PC-9 (cell line): ENCODE measurements around the gene CDC123.

ENCODE experiments used
- EZH2 ChIP-seq: fragments of 200-600 bp; sonication (generic); IDR thresholded peaks from 2 replicates; pipeline ENCODE4 v1.8.0; 2017; ENCODE audit warnings: antibody characterized with exemption, low read depth
- TF ChIP-seq, protein P1 (sequence below): fragments of 200-600 bp; sonication (generic); conservative IDR thresholded peaks from 2 replicates; pipeline ENCODE4 v1.6.1; 2017; ENCODE audit warnings: mixed run types, antibody characterized with exemption, mild to moderate bottlenecking, moderate library complexity

DNA sequence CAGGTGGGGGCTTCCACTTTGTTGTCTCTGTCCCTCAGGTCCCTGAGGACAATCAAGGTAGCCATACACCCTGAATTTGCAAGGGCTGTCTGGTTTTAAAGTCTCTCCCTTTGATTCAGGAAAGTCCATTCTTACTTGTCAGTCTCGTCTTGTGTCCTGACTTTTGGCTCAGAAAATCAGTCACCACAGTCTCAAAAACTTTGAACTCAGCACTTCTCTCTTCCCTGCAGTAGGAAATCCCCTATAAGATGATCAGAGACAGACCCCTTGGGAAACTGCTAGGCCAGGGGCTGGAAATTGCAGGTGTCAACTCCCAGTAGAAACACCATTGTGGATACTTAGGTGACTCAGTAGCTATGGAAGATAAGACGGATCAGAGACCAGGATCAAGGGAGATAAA lies 73.1 kb downstream of the CDC123 start:
- TF ChIP-seq, protein P1, sequence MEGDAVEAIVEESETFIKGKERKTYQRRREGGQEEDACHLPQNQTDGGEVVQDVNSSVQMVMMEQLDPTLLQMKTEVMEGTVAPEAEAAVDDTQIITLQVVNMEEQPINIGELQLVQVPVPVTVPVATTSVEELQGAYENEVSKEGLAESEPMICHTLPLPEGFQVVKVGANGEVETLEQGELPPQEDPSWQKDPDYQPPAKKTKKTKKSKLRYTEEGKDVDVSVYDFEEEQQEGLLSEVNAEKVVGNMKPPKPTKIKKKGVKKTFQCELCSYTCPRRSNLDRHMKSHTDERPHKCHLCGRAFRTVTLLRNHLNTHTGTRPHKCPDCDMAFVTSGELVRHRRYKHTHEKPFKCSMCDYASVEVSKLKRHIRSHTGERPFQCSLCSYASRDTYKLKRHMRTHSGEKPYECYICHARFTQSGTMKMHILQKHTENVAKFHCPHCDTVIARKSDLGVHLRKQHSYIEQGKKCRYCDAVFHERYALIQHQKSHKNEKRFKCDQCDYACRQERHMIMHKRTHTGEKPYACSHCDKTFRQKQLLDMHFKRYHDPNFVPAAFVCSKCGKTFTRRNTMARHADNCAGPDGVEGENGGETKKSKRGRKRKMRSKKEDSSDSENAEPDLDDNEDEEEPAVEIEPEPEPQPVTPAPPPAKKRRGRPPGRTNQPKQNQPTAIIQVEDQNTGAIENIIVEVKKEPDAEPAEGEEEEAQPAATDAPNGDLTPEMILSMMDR, result no peak
- no peak for TF ChIP-seq EZH2
